Thyroid gland (tissue), 4 donors: ENCODE data around the gene ATXN7L1.

Experiments used
- CTCF ChIP-seq, 6 experiments: fragments of 200-600 bp in 3 of 6; fragments of 450-650 bp in 3 of 6; sonication (generic) in 3 of 6; IDR thresholded peaks; one replicate each; pipeline ENCODE4 v1.5.1; 2016 to 2019; ENCODE audit warnings: antibody characterized with exemption in 6 of 6, mild to moderate bottlenecking in 2 of 6, inconsistent platforms in 1 of 6, moderate library complexity in 1 of 6
- POLR2A ChIP-seq, 2 donors: fragments of 450-650 bp; IDR thresholded peaks; one replicate each; pipeline ENCODE4 v1.6.1; 2017; ENCODE audit warnings: antibody characterized with exemption in 2 of 2, mild to moderate bottlenecking in 2 of 2, moderate library complexity in 1 of 2

- no peak for TF ChIP-seq CTCF (IDR thresholded peaks at IDR 0.05)
- no peak for TF ChIP-seq POLR2A (IDR thresholded peaks at IDR 0.05)
These were observed 54.9 kb downstream of the ATXN7L1 start for GRCh38 chr7:105821527-105821926.
